ENCODE results near the gene IGFBP7.

DNA sequence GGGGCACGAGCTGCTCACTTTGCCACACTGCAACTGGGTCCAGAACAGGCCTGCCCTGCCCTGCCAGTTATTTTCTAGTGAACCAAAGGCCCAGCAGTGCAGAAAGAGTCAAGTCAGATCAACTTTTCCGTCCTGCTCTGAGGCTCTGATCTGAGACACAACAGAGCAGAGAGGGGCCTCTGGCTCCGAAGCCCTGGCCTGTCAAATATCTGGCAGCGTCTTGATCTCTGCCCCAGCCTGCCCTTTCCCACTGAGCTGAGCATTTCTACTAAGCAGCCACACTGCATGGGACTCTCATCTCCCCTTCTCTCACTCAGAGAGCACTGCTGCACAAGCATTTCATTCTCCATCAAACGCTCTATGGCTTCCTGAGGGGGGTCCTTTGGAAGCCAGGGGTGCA, 11.8 kb downstream of the IGFBP7 start:
- TF ChIP-seq CTCF (conservative IDR thresholded peaks at IDR 0.05; ENCODE audit: low read length) (no peak), EZH2phosphoT487 (IDR thresholded peaks at IDR 0.05; ENCODE audit: borderline replicate concordance, low read depth, low read length) (no peak)
